ENCODE results near the gene TMPRSS3.

Gene TMPRSS3

DNA sequence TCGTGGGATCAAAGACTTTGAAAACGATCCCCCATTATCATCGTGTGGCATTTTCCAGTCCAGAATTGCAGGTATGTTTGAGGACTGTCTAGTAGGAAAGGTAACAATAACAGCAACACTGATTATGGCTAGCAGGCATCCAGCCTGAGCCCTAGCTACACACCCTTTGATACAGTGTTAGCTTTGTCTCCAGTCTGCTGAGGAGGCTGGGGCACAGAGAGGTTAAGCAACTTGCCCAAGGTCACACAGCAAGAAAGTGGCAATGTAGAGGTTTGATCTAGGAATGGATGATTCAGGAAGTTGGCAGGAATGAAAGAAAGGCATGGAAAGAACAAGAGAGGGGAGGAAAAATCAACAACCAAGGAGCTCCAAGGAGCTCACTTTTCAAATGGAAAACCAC, 39.0 kb upstream of the TMPRSS3 start:
- peaks cover 44% of the 10 kb centered on the region for H3K4me1 Mint-ChIP-seq (ENCODE audit: low read depth)
- peaks cover 6% of the 10 kb centered on the region for H3K9me3 Mint-ChIP-seq
- no peaks in the 10 kb centered on the region for H3K27me3 Mint-ChIP-seq (ENCODE audit: low read depth)
- peaks cover 92% of the 10 kb centered on the region for H3K36me3 Mint-ChIP-seq (ENCODE audit: low read depth)
- no peak overlapping the region for H3K4me3 Mint-ChIP-seq
- H3K27ac Mint-ChIP-seq: no peak overlapping the region

DNA sequence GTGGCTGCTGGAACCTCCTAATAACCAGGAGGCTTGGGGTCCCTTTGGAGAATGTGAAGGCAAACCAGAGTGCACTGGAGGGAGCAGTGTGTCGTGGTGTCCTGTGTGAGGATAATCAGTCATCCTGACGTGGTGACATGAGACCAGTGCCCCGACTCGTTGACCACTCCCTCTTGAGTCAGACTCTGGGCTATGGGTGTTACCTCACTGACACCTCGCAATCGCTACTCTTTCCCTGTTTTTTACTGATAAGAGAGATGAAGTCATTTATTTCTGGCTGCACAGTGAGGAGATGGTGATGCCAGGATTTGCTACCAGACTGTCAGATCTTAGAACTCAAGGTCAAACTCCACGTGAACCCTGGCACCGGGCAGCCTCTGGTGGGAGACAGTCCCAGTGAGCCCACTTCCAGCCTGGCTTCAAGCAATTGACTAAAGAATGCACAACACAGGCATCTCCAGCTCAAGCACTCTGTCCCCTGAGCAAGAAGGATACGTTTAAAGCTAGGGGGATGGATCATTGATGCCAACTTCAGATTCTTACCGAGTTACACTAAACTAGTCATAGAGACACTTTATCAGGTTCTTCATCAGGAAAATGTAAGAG, 38.2 kb upstream of the TMPRSS3 start:
- H3K36me3 Mint-ChIP-seq (ENCODE audit: low read depth): peaks cover 92% of the 10 kb centered on the region
- H3K9me3 Mint-ChIP-seq: peaks cover 6% of the 10 kb centered on the region
- H3K27me3 Mint-ChIP-seq (ENCODE audit: low read depth): no peaks in the 10 kb centered on the region
- no peak overlapping the region for H3K4me3 Mint-ChIP-seq
- H3K4me1 Mint-ChIP-seq (ENCODE audit: low read depth): peaks cover 35% of the 10 kb centered on the region
- H3K27ac Mint-ChIP-seq: no peak overlapping the region

DNA sequence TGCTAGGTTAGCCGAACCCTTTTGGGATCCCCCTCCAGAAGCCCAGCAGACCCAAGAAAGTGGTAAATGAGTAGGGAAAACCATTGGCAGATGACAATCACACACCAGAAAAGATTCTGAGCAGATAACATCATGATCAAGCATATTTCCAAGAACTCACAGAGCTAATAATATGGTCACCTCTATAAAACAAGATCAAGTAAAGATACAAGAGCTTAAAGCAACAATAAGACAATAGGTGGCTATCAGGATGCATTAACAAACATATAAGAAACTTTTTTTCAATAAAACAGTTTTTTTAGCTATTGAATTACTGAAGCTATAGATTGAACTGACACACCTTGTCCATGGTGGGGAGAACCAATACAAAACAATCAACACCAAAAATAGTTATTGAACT, 36.8 kb upstream of the TMPRSS3 start:
- Mint-ChIP-seq H3K4me3 (no peak overlapping the region), H3K9me3 (peaks cover 6% of the 10 kb centered on the region), H3K4me1 (ENCODE audit: low read depth) (peaks cover 33% of the 10 kb centered on the region), H3K27ac (no peak overlapping the region), H3K36me3 (ENCODE audit: low read depth) (peaks cover 89% of the 10 kb centered on the region), H3K27me3 (ENCODE audit: low read depth) (no peaks in the 10 kb centered on the region)

DNA sequence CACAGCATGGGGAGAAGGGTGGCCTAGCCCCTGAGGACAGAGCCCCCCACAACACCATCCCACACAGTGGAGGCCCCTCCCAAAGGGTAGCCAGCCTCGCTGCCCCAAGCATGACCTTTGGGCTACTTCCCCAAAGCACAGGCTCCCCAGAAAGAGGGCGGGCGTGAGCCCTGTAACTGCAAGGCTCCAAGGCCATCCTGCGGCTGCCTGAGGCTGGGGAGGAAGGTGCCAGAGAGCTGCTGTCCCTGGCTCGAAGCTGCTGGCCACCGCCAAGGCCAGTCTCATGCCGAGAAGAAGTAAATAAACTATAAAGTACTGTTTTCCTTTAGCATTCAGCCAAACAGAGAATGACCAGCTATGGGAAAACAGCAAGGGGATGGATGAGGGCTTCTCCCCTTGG, 35.3 kb upstream of the TMPRSS3 start:
- no peaks in the 10 kb centered on the region for H3K27me3 Mint-ChIP-seq (ENCODE audit: low read depth)
- peaks cover 33% of the 10 kb centered on the region for H3K4me1 Mint-ChIP-seq (ENCODE audit: low read depth)
- H3K4me3 Mint-ChIP-seq: no peak overlapping the region
- H3K27ac Mint-ChIP-seq: no peak overlapping the region
- H3K9me3 Mint-ChIP-seq: peaks cover 6% of the 10 kb centered on the region
- peaks cover 90% of the 10 kb centered on the region for H3K36me3 Mint-ChIP-seq (ENCODE audit: low read depth)

DNA sequence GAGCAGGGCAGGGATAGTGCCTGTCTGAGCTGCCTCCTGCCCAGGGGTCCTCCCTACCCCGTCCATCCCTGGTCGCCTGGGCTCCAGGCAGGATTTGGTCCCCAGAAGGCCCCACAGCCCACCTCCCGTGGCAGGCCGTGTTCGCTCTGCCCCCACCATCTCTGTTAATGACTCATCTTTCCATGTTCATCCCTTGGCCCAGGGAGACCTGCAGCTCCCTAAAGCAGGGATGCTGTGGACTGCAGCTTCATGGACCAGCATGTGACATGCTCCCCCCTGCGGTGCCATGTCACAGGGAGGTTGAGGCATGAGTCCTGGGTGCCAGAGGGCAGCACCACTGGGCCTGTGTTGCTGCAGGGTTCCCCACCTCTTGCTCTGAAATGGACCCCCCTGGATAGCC, 34.7 kb upstream of the TMPRSS3 start:
- Mint-ChIP-seq H3K27ac (no peak overlapping the region), H3K27me3 (ENCODE audit: low read depth) (no peaks in the 10 kb centered on the region), H3K4me1 (ENCODE audit: low read depth) (peaks cover 36% of the 10 kb centered on the region), H3K9me3 (peaks cover 6% of the 10 kb centered on the region), H3K36me3 (ENCODE audit: low read depth) (peaks cover 88% of the 10 kb centered on the region), H3K4me3 (no peak overlapping the region)

DNA sequence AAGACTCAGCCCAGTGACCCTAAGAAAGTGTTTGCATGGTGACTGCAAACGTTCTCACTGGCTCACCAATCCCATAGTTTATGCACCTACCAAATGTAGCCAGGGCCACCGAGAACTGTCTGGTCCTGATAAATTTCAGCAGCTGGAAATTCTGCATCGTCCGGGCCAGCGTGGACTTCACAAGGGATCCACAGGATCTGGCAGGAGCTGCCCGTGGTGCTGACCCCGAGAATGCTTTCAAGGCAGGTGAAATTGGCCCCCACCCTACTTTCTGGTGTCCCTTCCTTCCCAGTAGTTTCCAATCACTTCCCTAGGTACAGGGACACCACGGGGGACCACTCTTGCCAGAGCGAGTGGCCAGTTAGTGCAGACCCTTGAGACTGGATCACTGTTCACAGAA, 34.0 kb upstream of the TMPRSS3 start:
- peaks cover 6% of the 10 kb centered on the region for H3K9me3 Mint-ChIP-seq
- peaks cover 86% of the 10 kb centered on the region for H3K36me3 Mint-ChIP-seq (ENCODE audit: low read depth)
- no peaks in the 10 kb centered on the region for H3K27me3 Mint-ChIP-seq (ENCODE audit: low read depth)
- peaks cover 36% of the 10 kb centered on the region for H3K4me1 Mint-ChIP-seq (ENCODE audit: low read depth)
- no peak overlapping the region for H3K27ac Mint-ChIP-seq
- no peak overlapping the region for H3K4me3 Mint-ChIP-seq

DNA sequence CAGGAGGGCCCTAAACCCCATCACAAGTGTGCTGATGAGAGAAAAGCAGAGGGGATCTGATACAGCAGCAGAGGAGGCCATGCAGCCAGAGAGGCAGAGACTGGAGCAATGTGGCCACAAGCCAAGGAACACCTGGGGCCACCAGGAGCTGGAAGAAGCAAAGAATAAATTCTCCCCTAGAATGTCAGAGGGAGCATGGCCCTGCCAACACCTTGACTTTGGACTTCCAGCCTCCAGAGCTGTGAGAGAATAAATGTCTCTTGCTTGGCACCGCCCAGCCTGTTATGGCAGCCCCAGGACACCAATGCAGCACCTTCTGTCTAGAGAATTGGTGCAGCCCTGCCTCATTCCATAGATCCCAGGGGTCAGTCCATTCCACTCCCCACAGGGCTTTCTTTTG, 33.2 kb upstream of the TMPRSS3 start:
- Mint-ChIP-seq H3K4me1 (ENCODE audit: low read depth) (peaks cover 37% of the 10 kb centered on the region), H3K4me3 (no peak overlapping the region), H3K9me3 (peaks cover 6% of the 10 kb centered on the region), H3K36me3 (ENCODE audit: low read depth) (peaks cover 84% of the 10 kb centered on the region), H3K27me3 (ENCODE audit: low read depth) (no peaks in the 10 kb centered on the region), H3K27ac (no peak overlapping the region)

DNA sequence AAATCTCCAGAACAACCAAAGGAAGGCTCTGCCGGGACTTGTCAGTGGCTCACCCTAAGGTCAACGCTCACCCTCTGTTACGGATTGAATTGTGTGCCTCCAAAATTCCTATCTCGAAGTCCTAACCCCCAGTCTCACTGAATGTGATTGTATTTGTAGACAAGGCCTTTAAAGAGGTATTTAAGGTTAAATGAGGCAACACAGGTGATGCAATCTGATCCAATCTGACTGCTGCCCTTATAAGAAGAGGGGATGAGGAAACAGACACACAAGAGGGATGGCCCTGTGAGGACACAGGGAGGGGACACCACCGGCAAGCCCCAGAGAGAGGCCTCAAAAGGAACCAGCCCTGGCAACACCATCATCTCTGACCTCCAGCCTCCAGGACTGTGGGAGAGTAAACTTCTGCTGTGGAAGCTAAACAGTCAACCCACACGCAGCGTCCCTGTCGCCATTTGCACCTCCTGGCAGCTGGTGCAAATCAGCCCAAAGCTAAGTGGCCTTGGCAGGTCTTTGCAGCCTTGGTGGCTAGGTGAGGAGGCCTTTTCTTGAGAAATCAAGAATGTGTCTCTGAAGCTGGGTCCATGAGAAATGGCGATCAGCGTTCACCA, 32.1 kb upstream of the TMPRSS3 start:
- Mint-ChIP-seq H3K27ac (no peak overlapping the region), H3K27me3 (ENCODE audit: low read depth) (no peaks in the 10 kb centered on the region), H3K36me3 (ENCODE audit: low read depth) (peaks cover 83% of the 10 kb centered on the region), H3K4me1 (ENCODE audit: low read depth) (peaks cover 41% of the 10 kb centered on the region), H3K9me3 (peaks cover 6% of the 10 kb centered on the region), H3K4me3 (no peak overlapping the region)

DNA sequence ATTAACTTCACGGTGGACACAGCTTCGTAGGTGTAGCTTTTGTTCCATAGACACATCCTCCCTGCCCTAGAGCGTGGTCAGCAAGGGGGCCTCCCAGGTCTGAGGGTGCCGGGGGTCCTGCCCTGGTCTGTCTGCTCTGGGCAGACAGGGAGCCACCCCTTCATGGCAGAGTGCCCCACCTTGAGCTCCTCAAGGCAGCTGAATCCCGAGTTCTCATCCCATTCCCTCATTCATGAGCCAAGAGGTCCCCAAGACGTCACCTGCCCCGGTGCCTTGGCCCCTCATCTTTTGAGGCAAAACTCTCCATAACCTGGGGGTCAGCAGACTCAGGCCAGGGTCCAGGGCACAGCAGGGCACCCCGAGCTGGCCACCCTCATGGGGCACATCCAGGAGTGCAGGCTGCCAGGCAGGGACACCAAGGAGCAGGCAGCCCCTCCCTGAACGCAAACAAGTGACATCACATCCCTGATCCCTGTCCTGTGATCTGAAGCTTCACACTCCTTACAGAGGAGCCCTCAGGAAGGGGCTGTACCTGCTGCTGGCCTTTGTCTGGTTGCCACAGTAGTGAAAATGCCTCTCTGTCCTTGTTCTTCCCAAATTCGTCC, 31.1 kb upstream of the TMPRSS3 start:
- Mint-ChIP-seq H3K4me1 (ENCODE audit: low read depth) (peaks cover 48% of the 10 kb centered on the region), H3K4me3 (no peak overlapping the region), H3K27ac (no peak overlapping the region), H3K27me3 (ENCODE audit: low read depth) (no peaks in the 10 kb centered on the region), H3K9me3 (no peaks in the 10 kb centered on the region), H3K36me3 (ENCODE audit: low read depth) (peaks cover 81% of the 10 kb centered on the region)

DNA sequence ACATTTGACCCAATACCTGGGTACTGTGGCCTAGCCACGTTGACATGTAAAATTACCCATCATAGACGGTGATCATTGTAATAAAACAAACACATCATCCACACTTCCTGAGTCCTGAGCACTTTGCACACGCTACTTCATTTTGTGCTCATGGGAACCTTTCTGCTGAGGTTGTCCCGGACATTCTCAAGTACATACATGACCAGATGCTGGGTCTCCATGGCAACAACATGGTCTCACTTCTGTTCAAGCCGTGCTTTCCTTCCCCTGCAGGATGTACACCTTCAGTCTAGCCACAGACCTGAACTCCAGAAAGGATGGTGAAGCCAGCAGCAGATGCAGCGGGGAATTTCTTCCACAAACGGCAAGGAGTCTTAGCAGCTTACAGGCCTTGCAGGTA, 30.6 kb upstream of the TMPRSS3 start:
- peaks cover 81% of the 10 kb centered on the region for H3K36me3 Mint-ChIP-seq (ENCODE audit: low read depth)
- peak overlapping the region; percentile 21 for H3K27ac Mint-ChIP-seq
- no peaks in the 10 kb centered on the region for H3K27me3 Mint-ChIP-seq (ENCODE audit: low read depth)

DNA sequence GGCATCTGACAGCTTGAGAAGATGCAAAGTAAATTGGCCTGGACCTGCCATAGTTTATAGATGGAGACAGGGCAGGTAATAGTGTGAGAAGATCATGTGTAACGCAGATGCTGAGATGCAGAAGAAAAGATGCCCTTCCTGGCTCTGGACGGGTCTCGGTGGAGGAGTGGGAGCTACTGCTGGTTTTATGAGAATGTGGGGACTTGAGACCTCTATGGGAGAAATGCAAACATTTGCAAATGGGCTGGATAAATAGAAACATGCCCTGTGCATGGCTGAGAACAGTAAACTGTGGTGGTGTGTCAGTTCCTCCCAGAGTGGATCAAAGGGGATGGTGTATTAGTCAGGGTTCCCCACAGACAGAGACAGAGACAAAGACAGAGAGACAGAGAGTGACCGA, 29.7 kb upstream of the TMPRSS3 start:
- H3K4me3 Mint-ChIP-seq: peak overlapping the region; percentile 75

More for the DNA sequence above, 30.6 kb upstream of the TMPRSS3 start:
- Mint-ChIP-seq H3K4me3 (no peak overlapping the region), H3K4me1 (ENCODE audit: low read depth) (peaks cover 53% of the 10 kb centered on the region), H3K9me3 (no peaks in the 10 kb centered on the region)

DNA sequence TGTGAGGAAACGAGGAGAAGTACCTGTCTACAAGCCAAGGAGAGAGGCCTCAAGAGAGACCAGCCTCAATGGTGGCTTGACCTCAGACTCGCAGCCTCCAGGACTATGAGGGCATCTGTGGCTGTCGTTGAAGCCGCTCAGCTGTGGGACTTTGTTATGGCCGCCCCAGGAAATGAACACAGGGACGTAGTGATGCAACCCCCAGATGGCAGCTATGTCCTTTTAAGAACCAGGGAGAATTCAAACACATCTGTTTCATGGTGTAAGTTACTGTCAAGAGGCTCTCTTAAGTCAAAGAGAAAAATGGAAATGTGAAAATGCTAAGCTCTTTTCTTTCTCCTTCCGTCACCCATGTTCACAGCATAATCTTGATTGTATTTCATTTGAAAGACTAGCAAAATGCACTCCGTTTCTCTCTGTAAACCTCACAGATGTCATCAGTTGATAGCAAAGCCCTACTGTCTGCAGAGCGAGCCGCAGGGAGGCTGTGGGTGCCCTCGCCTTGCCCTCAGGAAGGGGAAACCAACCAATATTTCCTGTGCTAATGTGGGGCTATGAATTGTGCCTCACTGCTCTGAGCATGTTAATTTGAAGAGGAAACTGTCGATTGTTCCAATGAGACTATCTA, 29.2 kb upstream of the TMPRSS3 start:
- peaks cover 83% of the 10 kb centered on the region for H3K36me3 Mint-ChIP-seq (ENCODE audit: low read depth)
- no peaks in the 10 kb centered on the region for H3K9me3 Mint-ChIP-seq
- H3K27ac Mint-ChIP-seq: peak overlapping the region; percentile 92
- peak overlapping the region; percentile 75 for H3K4me3 Mint-ChIP-seq
- peaks cover 63% of the 10 kb centered on the region for H3K4me1 Mint-ChIP-seq (ENCODE audit: low read depth)
- no peaks in the 10 kb centered on the region for H3K27me3 Mint-ChIP-seq (ENCODE audit: low read depth)

More for the DNA sequence above, 29.7 kb upstream of the TMPRSS3 start:
- H3K9me3 Mint-ChIP-seq: no peaks in the 10 kb centered on the region
- peaks cover 60% of the 10 kb centered on the region for H3K4me1 Mint-ChIP-seq (ENCODE audit: low read depth)
- H3K27ac Mint-ChIP-seq: peak overlapping the region; percentile 92
- H3K27me3 Mint-ChIP-seq (ENCODE audit: low read depth): no peaks in the 10 kb centered on the region
- peaks cover 83% of the 10 kb centered on the region for H3K36me3 Mint-ChIP-seq (ENCODE audit: low read depth)

DNA sequence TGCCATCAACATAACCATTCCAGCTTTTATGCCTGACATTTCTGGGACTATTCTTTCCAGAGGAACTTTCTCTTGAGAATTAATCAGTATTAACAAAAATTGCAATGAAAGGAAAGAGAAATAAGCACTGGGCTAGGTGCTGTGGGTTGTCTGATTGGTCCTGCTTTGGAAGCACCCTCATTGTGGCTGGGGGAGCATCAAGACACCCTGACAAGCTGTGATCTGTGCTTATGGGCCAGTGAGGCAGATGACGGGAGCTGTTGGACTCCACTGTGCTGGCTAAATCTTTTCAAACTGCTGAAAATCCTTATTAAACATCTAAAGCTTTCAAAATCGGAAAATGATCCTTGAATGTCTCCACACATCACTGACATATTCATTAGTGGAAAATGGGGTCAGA, 27.8 kb upstream of the TMPRSS3 start:
- peaks cover 74% of the 10 kb centered on the region for H3K4me1 Mint-ChIP-seq (ENCODE audit: low read depth)
- H3K9me3 Mint-ChIP-seq: peaks cover 12% of the 10 kb centered on the region
- H3K27ac Mint-ChIP-seq: peak overlapping the region; percentile 88
- no peaks in the 10 kb centered on the region for H3K27me3 Mint-ChIP-seq (ENCODE audit: low read depth)
- H3K4me3 Mint-ChIP-seq: peak overlapping the region; percentile 75
- peaks cover 82% of the 10 kb centered on the region for H3K36me3 Mint-ChIP-seq (ENCODE audit: low read depth)

DNA sequence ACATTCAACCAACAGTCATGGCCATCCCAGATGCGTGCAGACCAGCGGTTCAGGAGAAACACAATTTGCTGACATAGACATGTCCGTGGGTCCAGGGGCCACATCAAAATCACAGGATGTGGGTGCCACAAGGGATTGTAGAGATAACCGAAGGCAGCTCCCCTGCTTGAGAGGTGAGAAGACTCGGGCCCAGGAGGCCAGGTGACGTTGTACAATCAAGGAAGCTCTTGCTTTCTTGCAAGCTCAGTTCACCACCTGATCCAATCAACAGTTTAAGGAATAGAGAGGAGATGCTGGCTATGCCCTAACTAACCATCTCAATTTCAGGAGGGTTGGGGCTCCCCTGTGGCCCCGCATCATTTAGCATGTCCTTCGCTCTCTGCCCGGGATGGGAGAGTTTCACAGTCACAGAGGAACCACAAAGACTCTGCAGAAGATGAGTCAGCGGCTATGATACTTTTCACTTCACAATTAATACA, 27.4 kb upstream of the TMPRSS3 start:
- Mint-ChIP-seq H3K4me1 (ENCODE audit: low read depth) (peaks cover 78% of the 10 kb centered on the region), H3K4me3 (peak overlapping the region; percentile 75), H3K36me3 (ENCODE audit: low read depth) (peaks cover 85% of the 10 kb centered on the region)

More for the DNA sequence above, 27.4 kb upstream of the TMPRSS3 start:
- Mint-ChIP-seq H3K9me3 (peaks cover 12% of the 10 kb centered on the region), H3K27ac (peak overlapping the region; percentile 88), H3K27me3 (ENCODE audit: low read depth) (no peaks in the 10 kb centered on the region)

All from T-helper 1 cell treated with Interleukin-12 subunit alpha and Interleukin-12 subunit beta and Interleukin-4 antibody, amounts not matched to agents 30 μg/mL and 1 μg/mL, for 36 hours (primary cell).